Stimulated activated CD4-positive, alpha-beta T cell treated with anti-CD3 and anti-CD28 coated beads, Interleukin-1b, Interleukin-23, amount 100 ng/mL, for 1 hour (primary cell): ENCODE measurements around the gene CD3E.

Experiments
- DNase-seq, 2 donors: peaks; one replicate each; pipeline ENCODE4 v3.0.0-alpha.2; 2020; ENCODE audit warnings: low read depth in 2 of 2

CD3E gene

DNA sequence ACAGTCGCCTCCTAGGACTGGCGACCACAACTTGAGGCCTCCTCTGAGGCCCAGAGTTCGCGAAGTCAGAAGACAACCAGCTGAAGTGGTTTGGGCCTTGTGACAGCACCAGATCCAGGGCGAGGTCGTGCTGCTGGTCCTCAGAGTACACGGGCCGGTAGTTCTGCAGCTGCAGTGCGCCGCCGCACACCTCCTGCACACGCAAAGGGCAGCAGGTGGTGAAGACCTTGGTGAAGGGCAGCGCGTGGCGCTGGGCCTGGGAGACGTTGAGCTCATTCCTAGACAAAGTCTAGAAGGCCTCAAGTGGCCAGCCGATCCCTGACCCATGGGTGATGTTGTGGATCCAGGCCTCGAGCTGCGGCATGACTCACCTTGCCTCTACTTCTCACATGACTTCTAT is 18.2 kb downstream of the CD3E start:
- no peak for DNase-seq

GRCh38 chr11:118325283-118325682 is 20.8 kb downstream of the CD3E start:
- DNase-seq, result no peak

GRCh38 chr11:118328745-118329144 is 24.2 kb downstream of the CD3E start:
- DNase-seq, result no peak

DNA sequence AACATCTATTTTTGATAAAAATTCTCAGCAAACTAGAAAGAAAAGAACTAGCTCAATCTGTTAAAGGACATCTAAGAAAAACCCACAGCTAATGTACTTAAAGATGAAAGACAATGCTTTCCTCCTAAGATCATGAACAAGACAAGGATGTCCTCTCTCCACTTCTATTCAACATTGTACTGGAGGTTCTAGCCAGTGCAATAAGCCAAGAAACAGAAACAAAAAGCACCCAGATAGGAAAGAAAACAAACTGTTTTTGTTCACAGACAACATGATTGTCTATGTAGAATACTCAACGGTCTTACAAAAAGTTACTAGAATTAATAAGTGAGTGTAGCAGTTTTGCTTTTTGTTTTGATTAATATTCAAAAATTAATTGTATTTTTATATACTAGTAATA is 30.2 kb downstream of the CD3E start:
- DNase-seq, result no peak

DNA sequence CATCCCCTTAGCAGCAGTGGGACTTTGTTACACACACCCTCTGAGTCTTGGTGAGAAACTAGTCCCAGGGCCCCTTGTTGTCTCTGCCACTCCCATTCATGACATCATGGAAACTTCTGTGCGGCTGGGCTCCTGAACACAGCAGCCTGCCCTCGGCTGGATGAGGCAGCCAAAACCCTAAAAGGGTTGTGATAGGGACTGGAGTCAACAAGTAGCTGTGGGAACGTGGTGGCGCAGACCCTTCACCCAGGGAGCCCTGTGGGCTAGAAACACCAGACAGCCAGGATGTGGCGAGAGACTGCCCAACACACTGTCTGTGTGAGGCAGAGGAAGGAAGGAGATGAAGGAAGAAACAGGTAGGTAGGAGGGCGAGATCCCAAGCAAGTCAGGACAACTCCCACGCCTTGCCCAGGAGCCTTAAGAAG is 34.1 kb downstream of the CD3E start:
- peak; percentile 54 to 82 for DNase-seq

- DNase-seq, result no peak
Measured at GRCh38 chr11:118339281-118339961, 34.9 kb downstream of the CD3E start.

- DNase-seq, result no peak
Measured at GRCh38 chr11:118340449-118340848, 35.9 kb downstream of the CD3E start.

DNA sequence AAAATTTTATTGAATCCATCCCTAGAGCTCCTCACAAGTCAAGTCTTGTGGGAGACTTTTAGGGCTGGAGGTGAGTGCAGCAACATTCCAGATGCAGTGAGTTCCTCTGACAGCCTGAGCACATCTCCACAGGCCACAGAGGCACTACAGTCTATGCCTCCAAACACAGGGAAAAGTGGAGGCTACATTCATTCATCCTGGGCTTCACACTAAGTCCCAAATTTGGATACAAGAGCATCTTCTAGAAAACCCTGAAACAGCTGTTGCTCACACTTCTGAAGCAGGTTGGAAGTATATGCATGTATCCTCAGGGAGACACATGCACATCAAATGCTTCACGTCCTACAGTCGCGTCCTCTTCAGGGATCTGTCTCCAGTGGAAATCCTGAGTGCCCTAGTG is 36.7 kb downstream of the CD3E start:
- no peak for DNase-seq

DNA sequence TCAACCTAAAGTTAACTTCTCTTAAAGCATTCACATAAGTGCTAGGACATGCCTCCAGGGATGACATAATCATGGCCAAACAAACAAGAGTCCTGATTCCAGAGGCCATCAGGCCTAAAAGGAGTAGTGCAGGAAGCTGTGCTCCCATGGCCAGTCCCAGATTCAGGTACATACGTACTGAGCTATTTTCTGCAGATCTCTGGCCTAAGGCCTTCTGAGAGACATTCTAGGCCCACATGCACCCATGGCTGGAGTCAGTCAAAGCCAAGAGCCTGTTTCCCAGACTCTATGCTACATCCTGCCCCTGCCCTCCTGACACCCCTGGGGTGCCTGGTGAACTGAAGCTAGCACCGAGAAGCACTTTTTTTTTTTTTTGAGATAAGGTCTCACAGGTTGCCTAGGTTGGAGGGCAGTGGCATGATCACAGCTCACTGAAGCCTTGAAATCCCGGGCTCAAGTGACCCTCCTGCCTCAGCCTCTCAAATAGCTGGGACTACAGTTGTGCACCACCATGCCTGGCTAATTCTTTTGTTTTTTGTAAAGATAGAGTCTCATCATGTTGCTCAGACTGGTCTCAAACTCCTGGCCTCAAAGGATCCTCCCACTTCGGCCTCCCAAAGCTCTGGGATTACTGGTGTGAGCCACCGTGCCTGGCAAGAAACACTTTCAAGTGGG is 37.4 kb downstream of the CD3E start:
- DNase-seq, result no peak

DNA sequence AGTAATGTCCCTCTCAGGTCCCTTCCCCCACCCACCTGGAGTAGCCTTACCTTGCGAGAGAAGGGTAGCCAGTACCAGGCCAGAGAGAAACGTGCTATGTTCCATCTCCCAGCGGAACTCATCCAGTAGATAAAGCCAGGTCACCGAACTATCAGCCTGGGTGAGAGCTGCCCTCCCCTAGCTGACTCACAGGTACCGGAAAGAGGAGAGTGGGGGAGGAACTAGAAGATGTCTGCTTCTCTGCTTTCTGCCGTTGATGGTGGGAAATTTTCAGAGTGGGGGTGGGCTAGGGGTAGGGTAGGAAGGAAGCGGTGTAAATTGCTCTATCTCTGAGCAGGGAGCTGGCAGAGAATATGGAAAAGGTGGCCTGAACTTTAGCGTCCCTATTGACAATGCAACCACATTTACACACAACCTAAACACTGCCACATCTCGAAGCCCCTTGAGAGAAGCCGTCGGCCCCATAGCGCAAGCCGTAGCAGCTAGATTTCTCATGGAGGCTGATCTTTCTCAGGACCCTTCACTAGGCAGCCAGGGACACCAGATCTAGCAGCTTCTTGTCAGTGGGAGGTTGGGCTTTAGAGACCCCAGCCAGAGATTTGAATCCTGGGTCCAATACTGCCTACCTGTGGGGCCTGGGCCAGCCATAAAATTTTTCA is 38.1 kb downstream of the CD3E start, which contains the start of gene CD3D:
Gene CD3D (minus strand): TSS at position 203 of the 659 bp plus-strand sequence. CDS start 98 bp downstream, at position 105.
- peak; percentile 45 to 55 for DNase-seq

GRCh38 chr11:118343248-118343647 is 38.7 kb downstream of the CD3E start:
- DNase-seq, result no peak

DNA sequence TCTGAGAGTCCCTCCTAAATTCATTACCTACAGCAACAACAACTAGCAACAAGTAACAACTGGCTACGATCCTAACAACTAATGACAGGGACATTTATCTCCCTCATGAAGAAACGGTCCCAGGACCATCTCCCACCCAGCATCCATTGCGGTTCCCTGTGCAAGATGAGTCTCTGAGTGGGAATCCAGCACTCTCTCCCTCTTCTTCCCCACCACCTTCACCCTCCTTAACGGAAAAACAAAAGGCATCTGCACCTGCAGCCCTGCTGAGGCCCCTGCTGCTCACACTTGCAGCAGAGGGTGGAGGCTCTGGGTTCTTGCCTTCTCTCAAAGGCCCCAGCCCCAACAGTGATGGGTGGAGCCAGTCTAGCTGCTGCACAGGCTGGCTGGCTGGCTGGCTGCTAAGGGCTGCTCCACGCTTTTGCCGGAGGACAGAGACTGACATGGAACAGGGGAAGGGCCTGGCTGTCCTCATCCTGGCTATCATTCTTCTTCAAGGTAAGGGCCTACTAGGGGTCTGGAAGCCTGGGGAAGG is 39.5 kb downstream of the CD3E start, which contains the start of gene CD3G:
Gene CD3G (plus strand): TSS at position 364 of the 535 bp plus-strand sequence. CDS start 80 bp downstream, at position 444.
- peak in 1 of 2 donors; percentile 53 for DNase-seq

GRCh38 chr11:118349475-118349874 is 44.9 kb downstream of the CD3E start:
- DNase-seq, result no peak

DNA sequence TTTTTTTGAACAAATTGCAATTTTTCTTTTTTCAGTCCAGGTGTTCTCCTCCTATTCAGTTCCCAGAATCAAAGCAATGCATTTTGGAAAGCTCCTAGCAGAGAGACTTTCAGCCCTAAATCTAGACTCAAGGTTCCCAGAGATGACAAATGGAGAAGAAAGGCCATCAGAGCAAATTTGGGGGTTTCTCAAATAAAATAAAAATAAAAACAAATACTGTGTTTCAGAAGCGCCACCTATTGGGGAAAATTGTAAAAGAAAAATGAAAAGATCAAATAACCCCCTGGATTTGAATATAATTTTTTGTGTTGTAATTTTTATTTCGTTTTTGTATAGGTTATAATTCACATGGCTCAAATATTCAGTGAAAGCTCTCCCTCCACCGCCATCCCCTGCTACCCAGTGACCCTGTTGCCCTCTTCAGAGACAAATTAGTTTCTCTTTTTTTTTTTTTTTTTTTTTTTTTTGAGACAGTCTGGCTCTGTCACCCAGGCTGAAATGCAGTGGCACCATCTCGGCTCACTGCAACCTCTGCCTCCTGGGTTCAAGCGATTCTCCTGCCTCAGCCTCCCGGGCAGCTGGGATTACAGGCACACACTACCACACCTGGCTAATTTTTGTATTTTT is 48.7 kb downstream of the CD3E start:
- no peak for DNase-seq

GRCh38 chr11:118358071-118358470 is 53.5 kb downstream of the CD3E start:
- DNase-seq, result no peak

DNA sequence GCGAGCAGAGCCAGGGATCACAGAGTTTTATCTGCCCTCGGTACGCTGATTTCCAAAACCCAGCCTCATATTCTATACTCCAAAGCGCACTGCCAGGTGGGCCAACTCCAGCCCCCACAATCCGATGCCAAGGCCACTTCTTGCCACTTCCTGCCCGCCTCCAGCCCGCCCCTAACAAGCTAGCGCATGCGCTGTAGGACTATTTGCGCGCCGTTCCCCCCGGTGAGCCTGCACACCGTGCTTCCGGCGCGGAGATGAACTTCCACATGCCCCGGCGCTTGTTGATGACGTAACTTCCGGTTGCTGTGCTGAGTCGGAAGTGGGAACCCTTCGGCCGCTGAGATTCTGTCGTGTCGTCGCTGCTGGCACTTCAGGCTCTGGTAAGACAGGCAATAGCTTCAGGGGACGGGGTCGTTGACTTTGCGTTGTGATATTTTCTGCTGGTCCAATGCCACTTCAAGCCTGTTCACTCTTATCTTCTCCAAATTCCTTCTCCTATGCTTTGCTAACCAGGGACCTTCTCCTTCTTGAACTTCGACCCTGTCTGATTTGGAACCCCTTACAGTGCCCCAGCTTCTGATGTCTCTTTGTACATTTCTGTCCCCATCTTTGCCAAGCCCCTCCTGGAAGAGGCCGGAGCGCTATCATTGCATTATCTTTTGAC is 54.9 kb downstream of the CD3E start, which contains the start of gene UBE4A:
Gene UBE4A (plus strand): TSS at position 306 of the 664 bp plus-strand sequence. CDS start 5,481 bp downstream, outside the sequence.
- peak; percentile 96 for DNase-seq

- no peak for DNase-seq
Measured at GRCh38 chr11:118364956-118365615, 60.6 kb downstream of the CD3E start.
